Mononuclear cell (primary cell): ENCODE measurements around the gene PPP1R13B. TPM values are rescaled to one million over a fixed set of nuclear protein-coding genes. Genes with fewer than 3 reads are reported as not detected.

Experiments
- H3K27me3 ChIP-seq: 2 replicates; pipeline ENCODE4 v1.6.0; 2011; ENCODE audit warnings: low read length, control low read depth; ENCODE audit not compliant: insufficient read depth
- H3K4me1 ChIP-seq: 2 replicates; pipeline ENCODE4 v1.5.1; 2011; ENCODE audit warnings: mild to moderate bottlenecking, low read length, control low read depth; ENCODE audit not compliant: insufficient read depth
- H3K4me3 ChIP-seq: 2 replicates; pipeline ENCODE4 v1.5.1; 2011; ENCODE audit warnings: mild to moderate bottlenecking, low read length, moderate library complexity
- H3K9me3 ChIP-seq: 2 replicates; pipeline ENCODE4 v1.5.1; 2011; ENCODE audit warnings: low read depth, mild to moderate bottlenecking, control low read depth, low read length
- total RNA-seq: library from RNA; depleted of rRNA; stranded (reverse); fragments of >200 nt; gene quantifications from one replicate; pipeline ENCODE4 v1.2.3, GENCODE V29; 2012

The PPP1R13B gene
- total RNA-seq, 1 donor = 4.5 TPM

- Histone ChIP-seq H3K4me1 (peaks cover 15% of the 10 kb centered on the region), H3K27me3 (no peaks in the 10 kb centered on the region), H3K4me3 (peak overlapping the region; percentile 37), H3K9me3 (no peaks in the 10 kb centered on the region)
These were observed 24.5 kb upstream of the PPP1R13B start for GRCh38 chr14:103871596-103872480.

DNA sequence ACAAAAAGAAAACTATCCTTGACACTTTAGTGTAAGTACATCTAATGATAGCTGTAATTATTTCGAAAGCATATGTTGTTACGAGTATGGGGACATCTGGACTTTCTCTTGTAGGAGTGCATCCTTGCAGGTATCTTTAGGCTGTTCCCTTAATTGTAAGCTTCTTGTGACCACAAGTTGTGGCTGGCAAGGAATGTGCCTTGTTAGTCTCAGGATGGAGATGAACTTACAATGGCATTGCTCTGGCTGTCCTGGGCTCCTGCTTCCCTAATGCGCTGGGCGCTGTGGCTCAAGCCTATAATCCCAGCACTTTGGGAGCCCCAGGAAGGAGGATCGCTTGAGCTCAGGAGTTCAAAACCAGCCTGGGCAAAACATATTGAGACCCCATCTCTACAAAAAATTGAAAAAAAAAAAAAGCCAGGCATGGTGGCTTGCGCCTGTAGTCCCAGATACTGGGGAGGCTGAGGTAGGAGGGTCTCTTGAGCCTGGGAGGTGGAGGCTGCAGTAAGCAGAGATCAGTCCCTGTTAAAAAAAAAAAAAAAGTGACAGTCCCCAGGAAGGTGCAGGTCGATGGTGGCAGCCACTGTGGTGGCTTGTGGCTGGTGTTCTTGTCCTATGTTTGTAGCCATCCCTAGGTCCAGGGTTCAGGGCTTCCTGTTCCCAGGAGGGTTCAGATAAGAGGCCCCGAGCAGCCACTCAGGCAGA lies 23.7 kb upstream of the PPP1R13B start:
- peaks cover 15% of the 10 kb centered on the region for H3K4me1 ChIP-seq
- no peak overlapping the region for H3K4me3 ChIP-seq
- no peaks in the 10 kb centered on the region for H3K9me3 ChIP-seq
- H3K27me3 ChIP-seq = no peaks in the 10 kb centered on the region

DNA sequence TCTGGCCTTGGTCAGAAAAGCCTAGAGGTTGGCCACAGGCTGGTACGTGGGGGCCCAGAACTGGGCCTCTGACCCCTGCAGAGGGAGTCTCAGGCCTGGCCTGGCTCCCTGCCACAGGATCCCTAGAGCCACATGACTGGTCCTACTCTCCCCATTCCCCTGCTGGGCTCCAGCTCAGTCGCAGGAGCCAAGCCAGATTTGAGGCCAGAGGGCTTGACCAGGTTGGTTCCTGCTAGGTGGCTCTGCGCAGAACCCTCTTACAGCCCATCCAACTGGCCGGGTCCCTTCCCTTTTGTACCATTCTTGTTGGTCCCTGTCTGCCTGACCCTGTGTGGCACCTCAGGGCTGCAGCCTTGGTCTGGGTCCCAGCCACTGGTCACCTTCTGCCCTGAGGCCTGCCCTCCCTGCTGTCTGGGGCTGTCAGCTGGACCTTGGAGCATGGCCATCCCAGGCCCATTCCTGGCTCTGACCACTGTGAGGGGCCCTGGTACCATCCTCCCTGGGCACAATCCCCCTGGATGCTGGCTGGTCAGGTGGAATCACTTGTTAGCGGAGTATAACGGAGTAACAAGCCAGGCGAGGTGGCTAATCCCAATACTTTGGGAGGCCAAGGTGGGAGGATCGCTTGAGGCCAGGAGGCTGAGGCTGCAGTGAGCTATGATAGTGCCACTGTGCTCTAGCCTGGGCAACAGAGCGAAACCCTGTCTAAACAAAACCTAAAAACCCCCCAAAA lies 22.9 kb upstream of the PPP1R13B start:
- Histone ChIP-seq H3K9me3 (no peaks in the 10 kb centered on the region), H3K4me1 (peaks cover 15% of the 10 kb centered on the region), H3K4me3 (no peak overlapping the region), H3K27me3 (no peaks in the 10 kb centered on the region)

GRCh38 chr14:103869406-103870143 lies 22.2 kb upstream of the PPP1R13B start:
- H3K4me1 ChIP-seq = peaks cover 15% of the 10 kb centered on the region
- H3K4me3 ChIP-seq = no peak overlapping the region

GRCh38 chr14:103868242-103868897 lies 21.0 kb upstream of the PPP1R13B start:
- H3K4me1 ChIP-seq = peaks cover 15% of the 10 kb centered on the region
- H3K9me3 ChIP-seq = no peaks in the 10 kb centered on the region
- no peaks in the 10 kb centered on the region for H3K27me3 ChIP-seq
- no peak overlapping the region for H3K4me3 ChIP-seq

More at GRCh38 chr14:103869406-103870143, 22.2 kb upstream of the PPP1R13B start:
- no peaks in the 10 kb centered on the region for H3K9me3 ChIP-seq
- H3K27me3 ChIP-seq = no peaks in the 10 kb centered on the region

DNA sequence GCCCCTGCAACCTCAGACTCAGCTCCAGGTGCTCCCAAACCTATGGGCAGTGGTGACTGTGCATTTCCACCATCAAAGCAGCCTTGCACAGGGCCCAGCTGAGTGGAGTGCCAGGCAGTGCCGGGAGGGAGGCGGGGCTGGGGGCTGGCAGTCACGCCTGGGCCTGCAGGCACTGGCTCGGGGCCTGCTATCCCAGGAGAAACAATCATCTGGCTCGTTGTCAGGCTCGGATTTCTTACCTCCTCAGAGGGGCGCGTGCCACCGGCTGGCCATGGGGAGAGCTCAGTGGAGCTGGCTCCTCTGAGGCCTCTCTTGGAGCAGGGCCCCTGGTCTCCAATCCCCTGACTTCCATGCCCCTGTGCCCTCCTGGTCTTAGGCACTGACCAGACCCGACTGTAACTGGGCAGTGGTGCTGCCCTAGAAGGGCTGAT lies 20.2 kb upstream of the PPP1R13B start:
- Histone ChIP-seq H3K9me3 (no peaks in the 10 kb centered on the region), H3K4me3 (no peak overlapping the region), H3K4me1 (peaks cover 12% of the 10 kb centered on the region), H3K27me3 (no peaks in the 10 kb centered on the region)

DNA sequence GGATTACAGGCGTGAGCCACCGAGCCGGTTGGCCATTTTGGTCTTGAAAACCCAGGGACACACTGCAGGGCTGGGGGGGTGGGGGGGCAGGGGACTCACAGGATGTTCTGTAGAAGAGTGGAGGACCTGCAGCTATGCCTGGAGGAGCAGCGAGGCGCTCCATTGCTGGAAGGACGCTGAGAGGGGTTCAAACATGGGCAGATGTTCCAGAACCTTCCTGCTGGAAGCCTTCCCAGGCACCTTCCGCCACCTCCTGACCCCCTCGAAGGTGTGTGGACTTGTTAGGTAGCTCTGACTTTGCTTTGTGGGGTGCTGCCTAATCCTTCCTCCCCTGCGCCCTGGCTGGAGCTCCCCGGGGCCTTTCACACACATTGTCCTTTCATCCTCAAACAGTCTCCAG lies 19.6 kb upstream of the PPP1R13B start:
- H3K4me1 ChIP-seq = peaks cover 7% of the 10 kb centered on the region
- no peaks in the 10 kb centered on the region for H3K9me3 ChIP-seq
- H3K27me3 ChIP-seq = no peaks in the 10 kb centered on the region
- no peak overlapping the region for H3K4me3 ChIP-seq

- no peak overlapping the region for H3K4me3 ChIP-seq
- H3K9me3 ChIP-seq = no peaks in the 10 kb centered on the region
- no peaks in the 10 kb centered on the region for H3K4me1 ChIP-seq
- no peaks in the 10 kb centered on the region for H3K27me3 ChIP-seq
These were observed 15.9 kb upstream of the PPP1R13B start for GRCh38 chr14:103863245-103863644.

- no peak overlapping the region for H3K4me3 ChIP-seq
- no peaks in the 10 kb centered on the region for H3K27me3 ChIP-seq
- no peaks in the 10 kb centered on the region for H3K4me1 ChIP-seq
- no peaks in the 10 kb centered on the region for H3K9me3 ChIP-seq
These were observed 15.0 kb upstream of the PPP1R13B start for GRCh38 chr14:103862393-103862782.

DNA sequence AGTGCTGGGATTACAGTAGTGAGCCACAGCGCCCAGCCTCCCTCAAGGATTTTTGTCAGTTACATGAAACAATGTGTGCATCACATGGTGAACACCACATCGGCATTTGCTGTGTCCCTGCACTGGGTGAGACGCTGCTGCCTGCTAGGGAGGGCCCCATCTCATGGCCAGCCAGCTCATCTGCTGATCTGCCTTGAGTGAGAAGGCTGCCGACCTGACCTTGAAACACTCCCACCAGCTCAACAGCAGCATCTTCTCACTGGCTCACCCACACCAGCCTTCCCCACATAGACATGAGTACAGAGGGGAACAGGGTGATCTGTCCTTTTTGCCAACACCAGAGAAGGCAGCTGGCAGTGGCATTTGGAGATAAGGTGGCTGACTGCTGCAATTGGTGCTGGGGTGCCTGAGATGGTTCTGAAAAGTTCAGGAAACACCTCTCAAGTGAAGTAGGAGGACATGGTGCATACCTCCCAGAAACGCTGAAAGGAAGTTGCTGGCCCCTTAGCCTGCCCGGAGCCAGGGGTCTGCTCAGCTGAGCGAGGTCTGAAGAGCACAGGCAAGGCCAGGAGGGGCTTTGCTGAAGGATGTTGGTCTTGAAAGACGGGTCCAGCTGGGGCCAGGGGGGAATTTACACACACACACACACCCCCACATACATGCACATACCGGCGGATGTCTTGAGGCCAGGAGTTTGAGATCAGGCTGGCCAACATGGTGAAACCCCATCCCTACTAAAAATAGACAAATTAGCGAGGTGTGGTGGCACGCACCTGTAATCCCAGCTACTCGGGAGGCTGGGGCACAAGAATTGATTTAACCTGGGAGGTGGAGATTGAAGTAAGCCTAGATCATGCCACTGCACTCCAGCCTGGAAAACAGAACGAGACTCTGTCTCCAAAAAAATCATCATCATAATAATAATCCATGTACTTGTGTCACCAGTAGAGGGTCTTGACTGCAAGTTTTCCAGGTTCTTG lies 14.3 kb upstream of the PPP1R13B start:
- H3K9me3 ChIP-seq = no peaks in the 10 kb centered on the region
- no peak overlapping the region for H3K4me3 ChIP-seq
- H3K4me1 ChIP-seq = no peaks in the 10 kb centered on the region
- no peaks in the 10 kb centered on the region for H3K27me3 ChIP-seq

DNA sequence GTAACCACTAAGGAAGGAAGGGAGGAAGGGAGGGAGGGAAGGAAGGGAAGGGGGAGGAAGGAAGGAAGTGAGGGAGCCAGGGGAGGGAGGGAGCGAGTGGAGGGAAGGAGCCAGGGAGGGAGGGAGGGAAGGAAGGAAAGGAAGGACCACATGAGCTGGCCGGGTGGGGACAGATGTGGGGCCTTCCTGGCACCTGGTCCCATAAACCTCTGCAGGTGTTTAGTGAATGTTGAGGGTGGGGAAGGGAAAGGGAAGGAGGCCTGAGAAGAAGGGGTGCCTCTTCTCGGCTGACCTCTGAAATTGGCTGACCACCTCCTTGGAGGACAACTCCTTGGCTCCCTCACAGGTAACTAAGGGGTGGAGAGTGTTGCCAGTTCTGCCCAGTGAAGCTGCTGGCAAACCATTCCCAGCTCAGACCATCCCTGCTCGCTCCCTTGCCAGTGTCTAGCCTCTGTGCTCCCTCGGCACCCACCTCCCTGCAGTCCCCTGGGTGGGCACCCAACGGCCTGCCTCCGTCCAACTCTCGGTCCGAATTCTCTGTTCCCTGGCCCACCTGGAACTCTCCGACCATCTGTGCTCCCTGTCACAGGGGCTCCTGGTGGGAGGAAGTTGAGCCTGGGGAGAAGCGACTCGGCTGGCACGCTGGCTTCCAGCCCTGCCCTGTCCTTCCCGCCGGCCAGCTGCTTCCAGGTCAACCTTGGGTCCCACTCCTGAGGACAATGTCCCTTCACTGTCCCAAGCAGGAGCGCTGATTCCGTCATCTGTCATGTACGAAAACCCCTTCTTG lies 12.2 kb upstream of the PPP1R13B start:
- Histone ChIP-seq H3K4me3 (no peak overlapping the region), H3K27me3 (no peaks in the 10 kb centered on the region)

GRCh38 chr14:103858063-103858781 lies 10.8 kb upstream of the PPP1R13B start:
- no peaks in the 10 kb centered on the region for H3K27me3 ChIP-seq
- H3K4me1 ChIP-seq = no peaks in the 10 kb centered on the region
- no peaks in the 10 kb centered on the region for H3K9me3 ChIP-seq
- H3K4me3 ChIP-seq = no peak overlapping the region

More for the DNA sequence above, 12.2 kb upstream of the PPP1R13B start:
- Histone ChIP-seq H3K4me1 (no peaks in the 10 kb centered on the region), H3K9me3 (no peaks in the 10 kb centered on the region)
